Endothelial cell of umbilical vein (primary cell): ENCODE results near the gene C1QB. TPM values are rescaled to one million over a fixed set of nuclear protein-coding genes. Genes with fewer than 3 reads are reported as not detected.

Experiments used
- BruUV-seq: library from RNA; stranded (reverse); fragments of 400-500 nt; replicated peaks from 2 replicates; lab custom pipeline; 2021; lab: Mats Ljungman, UMichigan
- CTCF ChIA-PET: fragments of 300-600, 350-600 bp; sonication (Branson Sonifier 250); formaldehyde crosslinking; loops from one replicate; lab custom pipeline; 2021; ENCODE audit warnings: antibody characterized with exemption, inconsistent platforms; lab: Charles Lee
- POLR2A ChIA-PET: fragments of 300-600, 350-600 bp; sonication (Branson Sonifier 250); formaldehyde crosslinking; loops from one replicate; lab custom pipeline; 2021; ENCODE audit warnings: antibody characterized with exemption, inconsistent platforms; lab: Charles Lee
- DNase-seq: peaks from one replicate; pipeline ENCODE4 v3.0.0-alpha.2; 2011; ENCODE audit warnings: low read depth, low spot score
- FAIRE-seq: peaks from 2 replicates; lab custom pipeline; 2011; peaks lifted over from hg19 to GRCh38; lab: Jason Lieb, UNC
- H2AFZ ChIP-seq: 2 replicates; pipeline ENCODE4 v1.6.0; 2012; ENCODE audit warnings: low read depth, low read length, control low read depth, inconsistent platforms
- H3K27ac ChIP-seq: 2 replicates; pipeline ENCODE4 v1.5.1; 2011; ENCODE audit warnings: low read depth, mild to moderate bottlenecking, control low read depth, low read length, moderate library complexity; ENCODE audit not compliant: insufficient read depth
- H3K27me3 ChIP-seq, 2 experiments: 2 replicates each; pipeline versions ENCODE4 v1.6.0 to v1.6.1; 2011; ENCODE audit warnings: low read length in 2 of 2, mixed read lengths in 1 of 2; ENCODE audit not compliant: control insufficient read depth in 2 of 2, insufficient read depth in 2 of 2
- H3K36me3 ChIP-seq, 2 experiments: 2 replicates in 1 of 2; 3 replicates in 1 of 2; pipeline ENCODE4 v1.5.1; 2011; ENCODE audit warnings: low read length in 2 of 2, mild to moderate bottlenecking in 1 of 2, moderate library complexity in 1 of 2; ENCODE audit not compliant: control insufficient read depth in 2 of 2, insufficient read depth in 2 of 2; ENCODE audit errors: extremely low read depth in 1 of 2
- H3K4me1 ChIP-seq: 3 replicates; pipeline ENCODE4 v1.5.1; 2011; ENCODE audit warnings: mild to moderate bottlenecking, low read length; ENCODE audit not compliant: control insufficient read depth, insufficient read depth; ENCODE audit errors: extremely low read depth
- H3K4me2 ChIP-seq: 2 replicates; pipeline ENCODE4 v1.6.1; 2011; ENCODE audit warnings: low read length, control low read depth, mixed read lengths; ENCODE audit not compliant: insufficient read depth
- H3K4me3 ChIP-seq, 3 experiments: fragments of 200-600 bp in 1 of 3; sonication (generic), shearing (Covaris generic) in 1 of 3; replicated peaks in 1 of 3; 2 replicates each; pipeline ENCODE4 v1.5.1; 2011 to 2016; ENCODE audit warnings: control low read depth in 3 of 3, low read length in 3 of 3, mild to moderate bottlenecking in 2 of 3, inconsistent platforms in 1 of 3, low read depth in 1 of 3, moderate library complexity in 1 of 3; ENCODE audit not compliant: insufficient read depth in 1 of 3
- H3K79me2 ChIP-seq: 2 replicates; pipeline ENCODE4 v1.6.0; 2012; ENCODE audit warnings: low read length, inconsistent platforms; ENCODE audit not compliant: control insufficient read depth, insufficient read depth
- H3K9ac ChIP-seq: replicated peaks from 2 replicates; pipeline ENCODE3; 2011; ENCODE audit warnings: low read length, control low read depth; ENCODE audit not compliant: insufficient read depth; ENCODE audit errors: extremely low read depth
- H3K9me1 ChIP-seq: replicated peaks from 3 replicates; pipeline ENCODE4 v1.6.0; 2011; ENCODE audit warnings: mild to moderate bottlenecking, low read length; ENCODE audit not compliant: control insufficient read depth, insufficient read depth; ENCODE audit errors: extremely low read depth
- H3K9me3 ChIP-seq: replicated peaks from 2 replicates; pipeline ENCODE4 v1.5.1; 2012; ENCODE audit warnings: low read length, inconsistent platforms; ENCODE audit not compliant: control insufficient read depth, insufficient read depth
- H4K20me1 ChIP-seq: replicated peaks from 2 replicates; pipeline ENCODE3; 2011; ENCODE audit warnings: mild to moderate bottlenecking, low read length; ENCODE audit not compliant: control insufficient read depth, insufficient read depth; ENCODE audit errors: extremely low read depth
- EZH2 ChIP-seq: IDR thresholded peaks from 2 replicates; pipeline ENCODE4 v1.6.1; 2012; ENCODE audit warnings: borderline replicate concordance, low read depth, mild to moderate bottlenecking, moderate library complexity, low read length, inconsistent platforms; ENCODE audit not compliant: severe bottlenecking
- FOS ChIP-seq: IDR thresholded peaks from 2 replicates; pipeline ENCODE4 v1.6.1; 2011; ENCODE audit warnings: mild to moderate bottlenecking, low read length, moderate library complexity, borderline replicate concordance; ENCODE audit not compliant: insufficient read depth
- GATA2 ChIP-seq: IDR thresholded peaks from 2 replicates; pipeline ENCODE4 v1.7.0; 2011; ENCODE audit warnings: low read depth, mild to moderate bottlenecking, moderate library complexity, mixed read lengths, low read length; ENCODE audit not compliant: insufficient read length, insufficient read depth
- JUN ChIP-seq: IDR thresholded peaks from 2 replicates; pipeline ENCODE4 v1.6.1; 2011; ENCODE audit warnings: borderline replicate concordance, low read depth; ENCODE audit not compliant: insufficient read length, insufficient read depth
- MYC ChIP-seq: IDR thresholded peaks from one replicate; pipeline ENCODE4 v1.6.1; 2011; ENCODE audit warnings: mild to moderate bottlenecking, low read depth, low read length
- POLR2A ChIP-seq: IDR thresholded peaks from 2 replicates; pipeline ENCODE4 v1.6.1; 2012; ENCODE audit warnings: low read depth, mild to moderate bottlenecking, control low read depth, low read length
- POLR2AphosphoS5 ChIP-seq: IDR thresholded peaks from 2 replicates; pipeline ENCODE4 v1.6.1; 2012; ENCODE audit warnings: low read depth, mild to moderate bottlenecking, control low read depth, low read length, moderate library complexity; ENCODE audit not compliant: insufficient read depth
- dilution Hi-C: fragments of 300-500 bp; cut with MboI; formaldehyde crosslinking; loops from one replicate; pipeline ENCODE4 v1.15.0; 2019; ENCODE audit warnings: low sequenced_read_pairs; ENCODE audit not compliant: extremely low pct_ligation_motif_present
- intact Hi-C: fragments of 100-400 bp; cut with micrococcal nuclease; formaldehyde crosslinking; loops from one replicate; pipeline ENCODE4 v1.10.0; 2022
- polyA plus RNA-seq, 4 experiments: library from polyadenylated mRNA; depleted of rRNA in 3 of 4; stranded (reverse) in 3 of 4; unstranded in 1 of 4; fragments of >200 nt; gene quantifications; 2 replicates each; pipeline versions ENCODE4 v1.2.1 to v1.2.3, GENCODE V29; 2011 to 2012; ENCODE audit warnings: missing spikeins in 1 of 4
- total RNA-seq: library from RNA; stranded (reverse); gene quantifications from 2 replicates; pipeline ENCODE4 v1.2.3, GENCODE V29; 2021
- TF ChIP-seq, protein P1 (sequence below): IDR thresholded peaks from 2 replicates; pipeline ENCODE4 v1.6.1; 2011; ENCODE audit not compliant: insufficient read depth, insufficient read length
- TF ChIP-seq, protein P2 (sequence below), 2 donors: IDR thresholded peaks; 1 replicate in 1 of 2; 2 replicates in 1 of 2; pipeline ENCODE4 v1.5.1; 2011; ENCODE audit warnings: low read length in 2 of 2, mild to moderate bottlenecking in 2 of 2, moderate library complexity in 2 of 2, control low read depth in 1 of 2, inconsistent platforms in 1 of 2, low read depth in 1 of 2; ENCODE audit not compliant: insufficient read depth in 1 of 2; ENCODE audit errors: extremely low read depth in 1 of 2

C1QB gene
- total and polyA plus RNA-seq, 2 donors (not counting 3 experiments of a cell fraction or from before 2014, with no cell fraction given), result not detected

DNA sequence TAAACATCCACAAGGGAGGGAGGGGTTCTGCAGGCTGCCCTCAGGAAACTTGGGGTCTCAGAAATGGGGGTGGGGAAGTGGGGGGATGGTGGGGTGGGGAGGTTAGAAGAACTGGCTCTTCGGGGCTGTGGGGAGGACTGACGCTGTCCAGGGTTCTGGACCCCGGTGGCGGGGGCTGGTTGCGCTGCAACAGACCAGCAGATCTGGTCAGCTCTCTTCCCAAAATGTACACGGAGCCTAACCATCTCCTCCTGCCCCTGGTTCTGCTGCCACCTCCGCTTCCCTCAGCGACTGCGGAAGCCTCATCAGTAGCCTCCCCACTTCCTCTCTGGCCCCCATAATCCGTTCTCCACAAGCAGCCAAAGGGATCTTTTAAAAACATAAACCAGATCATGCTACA lies 45.9 kb upstream of the C1QB start:
- no peak for FAIRE-seq
- TF ChIP-seq JUN, result no peak
- H3K79me2 ChIP-seq, result no peaks in the 10 kb centered on the region
- H3K4me1 ChIP-seq, result no peaks in the 10 kb centered on the region
- H3K9ac ChIP-seq, result no peak overlapping the region
- peaks cover 11 to 14% of the 10 kb centered on the region in 2 experiments for H3K27me3 ChIP-seq
- dilution Hi-C loops (no loop called here), intact Hi-C loops (no loop called here)
- no peak overlapping the region for H3K4me3 ChIP-seq
- H3K36me3 ChIP-seq, result no peaks in the 10 kb centered on the region
- H3K9me3 ChIP-seq, result no peaks in the 10 kb centered on the region
- CTCF ChIA-PET, result no interaction called here
- H4K20me1 ChIP-seq, result no peaks in the 10 kb centered on the region
- POLR2A ChIA-PET, result no interaction called here
- no peak overlapping the region for H3K27ac ChIP-seq
- no TSS peak for BruUV-seq
- no peaks in the 10 kb centered on the region for H3K9me1 ChIP-seq
- no peak overlapping the region for H2AFZ ChIP-seq
- DNase-seq, result no peak
- no peak overlapping the region for H3K4me2 ChIP-seq

DNA sequence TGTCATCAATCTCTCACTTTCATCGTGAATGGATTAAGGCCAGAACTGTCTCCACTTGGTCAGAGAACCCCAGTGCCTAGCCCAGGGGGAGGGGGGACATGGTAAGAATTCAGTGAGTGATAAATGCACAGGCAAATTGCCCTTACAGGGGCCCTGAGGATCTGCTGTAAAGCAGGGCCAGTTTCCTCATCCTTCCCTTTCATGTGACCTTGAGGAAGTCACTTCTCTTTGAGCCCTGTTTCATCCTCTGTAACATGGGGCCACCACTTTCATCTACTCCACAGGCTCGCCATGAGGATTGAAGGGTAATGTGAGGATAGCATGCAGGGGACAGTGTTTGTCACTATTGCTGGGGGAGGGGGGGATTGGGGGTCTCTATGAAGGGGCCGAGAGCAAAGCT lies 44.7 kb upstream of the C1QB start:
- Histone ChIP-seq H3K9me3 (no peaks in the 10 kb centered on the region), H3K9me1 (no peaks in the 10 kb centered on the region), H2AFZ (no peak overlapping the region), H3K4me3 (no peak overlapping the region), H3K4me1 (no peaks in the 10 kb centered on the region), H3K79me2 (no peaks in the 10 kb centered on the region), H3K9ac (no peak overlapping the region), H3K27ac (no peak overlapping the region), H4K20me1 (no peaks in the 10 kb centered on the region), H3K36me3 (no peaks in the 10 kb centered on the region), H3K27me3 (peaks cover 11 to 14% of the 10 kb centered on the region in 2 experiments), H3K4me2 (no peak overlapping the region)
- ChIA-PET CTCF (no interaction called here), POLR2A (no interaction called here)
- intact Hi-C loops (no loop called here), dilution Hi-C loops (no loop called here)
- BruUV-seq, result no TSS peak
- no peak for TF ChIP-seq FOS
- TF ChIP-seq, protein P1, sequence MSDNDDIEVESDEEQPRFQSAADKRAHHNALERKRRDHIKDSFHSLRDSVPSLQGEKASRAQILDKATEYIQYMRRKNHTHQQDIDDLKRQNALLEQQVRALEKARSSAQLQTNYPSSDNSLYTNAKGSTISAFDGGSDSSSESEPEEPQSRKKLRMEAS, result no peak
- TF ChIP-seq POLR2AphosphoS5, result no peak
- no peak for TF ChIP-seq GATA2
- TF ChIP-seq, protein P2, sequence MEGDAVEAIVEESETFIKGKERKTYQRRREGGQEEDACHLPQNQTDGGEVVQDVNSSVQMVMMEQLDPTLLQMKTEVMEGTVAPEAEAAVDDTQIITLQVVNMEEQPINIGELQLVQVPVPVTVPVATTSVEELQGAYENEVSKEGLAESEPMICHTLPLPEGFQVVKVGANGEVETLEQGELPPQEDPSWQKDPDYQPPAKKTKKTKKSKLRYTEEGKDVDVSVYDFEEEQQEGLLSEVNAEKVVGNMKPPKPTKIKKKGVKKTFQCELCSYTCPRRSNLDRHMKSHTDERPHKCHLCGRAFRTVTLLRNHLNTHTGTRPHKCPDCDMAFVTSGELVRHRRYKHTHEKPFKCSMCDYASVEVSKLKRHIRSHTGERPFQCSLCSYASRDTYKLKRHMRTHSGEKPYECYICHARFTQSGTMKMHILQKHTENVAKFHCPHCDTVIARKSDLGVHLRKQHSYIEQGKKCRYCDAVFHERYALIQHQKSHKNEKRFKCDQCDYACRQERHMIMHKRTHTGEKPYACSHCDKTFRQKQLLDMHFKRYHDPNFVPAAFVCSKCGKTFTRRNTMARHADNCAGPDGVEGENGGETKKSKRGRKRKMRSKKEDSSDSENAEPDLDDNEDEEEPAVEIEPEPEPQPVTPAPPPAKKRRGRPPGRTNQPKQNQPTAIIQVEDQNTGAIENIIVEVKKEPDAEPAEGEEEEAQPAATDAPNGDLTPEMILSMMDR (IDR thresholded peaks at IDR 0.05; ENCODE audit: extremely low read depth in 1 of 2, insufficient read depth in 1 of 2, low read depth in 1 of 2, low read length in 2 of 2), result no peak
- no peak for TF ChIP-seq MYC
- TF ChIP-seq JUN, result no peak
- no peak for TF ChIP-seq POLR2A
- no peak for TF ChIP-seq EZH2
- no peak for DNase-seq
- FAIRE-seq, result no peak
